Spleen (tissue), 13 donors: Measurements from ENCODE around the gene PRR29. TPM values are rescaled to one million over a fixed set of nuclear protein-coding genes. Genes with fewer than 3 reads are reported as not detected.

Experiments
- DNase-seq: peaks from one replicate; pipeline ENCODE4 v3.0.0-alpha.2; 2020
- H3K27ac ChIP-seq, 8 donors: fragments of 200-600 bp; sonication (generic) in 7 of 8; 1 replicate in 4 of 8; 2 replicates in 4 of 8; pipeline versions ENCODE4 v1.5.0 to v1.8.0; 2016 to 2021; ENCODE audit warnings: inconsistent platforms in 4 of 8, mild to moderate bottlenecking in 4 of 8, moderate library complexity in 1 of 8
- H3K27me3 ChIP-seq, 7 donors: fragments of 200-600 bp; sonication (generic) in 6 of 7; replicated peaks in 1 of 7; 1 replicate in 4 of 7; 2 replicates in 3 of 7; pipeline versions ENCODE4 v1.5.0 to v1.8.0; 2016 to 2021; ENCODE audit warnings: inconsistent platforms in 3 of 7, mild to moderate bottlenecking in 1 of 7
- H3K36me3 ChIP-seq, 6 donors: fragments of 200-600 bp; sonication (generic) in 5 of 6; 1 replicate in 4 of 6; 2 replicates in 2 of 6; pipeline versions ENCODE4 v1.5.0 to v1.8.0; 2016 to 2021; ENCODE audit warnings: inconsistent platforms in 2 of 6
- H3K4me1 ChIP-seq, 6 donors: fragments of 200-600 bp; sonication (generic) in 5 of 6; 1 replicate in 3 of 6; 2 replicates in 3 of 6; pipeline versions ENCODE4 v1.5.0 to v1.8.0; 2016 to 2021; ENCODE audit warnings: inconsistent platforms in 3 of 6
- H3K4me3 ChIP-seq, 8 donors: fragments of 200-600 bp; sonication (generic) in 7 of 8; 1 replicate in 4 of 8; 2 replicates in 4 of 8; pipeline versions ENCODE4 v1.5.0 to v1.8.0; 2016 to 2021; ENCODE audit warnings: inconsistent platforms in 4 of 8, mild to moderate bottlenecking in 4 of 8, moderate library complexity in 2 of 8
- H3K9me3 ChIP-seq, 8 donors: fragments of 200-600 bp; sonication (generic) in 7 of 8; 1 replicate in 4 of 8; 2 replicates in 4 of 8; pipeline versions ENCODE4 v1.5.0 to v1.8.0; 2016 to 2021; ENCODE audit warnings: inconsistent platforms in 4 of 8
- CTCF ChIP-seq, 11 experiments: fragments of 200-600 bp in 7 of 11; fragments of 450-650 bp in 4 of 11; sonication (generic) in 4 of 11; IDR thresholded peaks in 8 of 11; conservative IDR thresholded peaks in 3 of 11; 1 replicate in 7 of 11; 2 replicates in 4 of 11; pipeline versions ENCODE4 v1.4.0 to v1.8.0; 2016 to 2021; ENCODE audit warnings: antibody characterized with exemption in 11 of 11, inconsistent platforms in 4 of 11, mild to moderate bottlenecking in 1 of 11
- POLR2A ChIP-seq, 3 donors: fragments of 450-650 bp; IDR thresholded peaks; one replicate each; pipeline ENCODE4 v1.5.1; 2017; ENCODE audit warnings: antibody characterized with exemption in 3 of 3, mild to moderate bottlenecking in 1 of 3
- POLR2AphosphoS5 ChIP-seq, 3 donors: sonication (generic); formaldehyde crosslinking; IDR thresholded peaks; one replicate each; pipeline ENCODE4 v1.5.1; 2017; ENCODE audit warnings: antibody characterized with exemption in 3 of 3
- WGBS, 5 donors: extraction: QIAGEN DNeasy Blood & Tissue Kit in 3 of 5; methylation state at CpG; one replicate each; pipeline versions ENCODE4 v1.1.5 to v1.1.7; 2013 to 2018; 5-methylcytosine and 5-hydroxymethylcytosine counted together
- intact Hi-C: fragments of 100-400 bp; cut with DNase I; formaldehyde crosslinking; loops from one replicate; pipeline ENCODE4 v1.15.0; 2023; ENCODE audit warnings: low total_unique reads
- long read RNA-seq, 2 donors: transcript quantifications; one replicate each; lab custom pipeline, GENCODE V29; 2026
- polyA plus RNA-seq, 3 donors: library from polyadenylated mRNA; stranded (reverse); fragments of 200-250 nt; gene quantifications; one replicate each; pipeline ENCODE4 v1.2.1, GENCODE V29; 2013
- total RNA-seq, 7 donors: library from RNA; depleted of rRNA in 3 of 7; stranded (reverse); fragments of >200 nt in 3 of 7; fragmentation: NEBNext Ultra II Directional in 4 of 7; extraction: Animal tissue kit (Norgen Biotek cat#: 25700) in 4 of 7; gene quantifications; one replicate each; pipeline versions ENCODE4 v1.1.0 to v1.2.1, GENCODE V29; 2016 to 2021
- donor health status: healthy with polysubstance abuse.
- donor health status: DM: no; HTN: no; CAD: no; lungs with moderate emphysema.
- donor health status: DM: no; HTN: no; CAD: no.
- donor health status: Bipolar disorder and iron deficiency.
- donor health status: healthy.
- donor health status: DM: no; HTN: no; CAD: no.
- donor health status: DM: yes; HTN: yes; CAD: no.

The PRR29 gene
- total RNA-seq (1 to 10 TPM; 1.6 to 9.1 (median 3.5) TPM), polyA plus RNA-seq (1 to 10 TPM in 1 of 3 donors, under 1 TPM in 2; 0.65 to 3.6 (median 0.73) TPM)
- long read RNA-seq, donor 1, transcript PRR29-206 (1 exons, 1,637 nt), result major isoform, 11 of 11 reads
- long read RNA-seq, donor 1, partial matches to known transcripts, result 0 of 11 reads
- long read RNA-seq, donor 1, other reads (novel, unspliced or antisense), result 0 of 11 reads
- long read RNA-seq, donor 2, transcript PRR29-206 (1 exons, 1,637 nt), result major isoform, 9 of 9 reads
- long read RNA-seq, donor 2, partial matches to known transcripts, result 0 of 9 reads
- long read RNA-seq, donor 2, other reads (novel, unspliced or antisense), result 0 of 9 reads

DNA sequence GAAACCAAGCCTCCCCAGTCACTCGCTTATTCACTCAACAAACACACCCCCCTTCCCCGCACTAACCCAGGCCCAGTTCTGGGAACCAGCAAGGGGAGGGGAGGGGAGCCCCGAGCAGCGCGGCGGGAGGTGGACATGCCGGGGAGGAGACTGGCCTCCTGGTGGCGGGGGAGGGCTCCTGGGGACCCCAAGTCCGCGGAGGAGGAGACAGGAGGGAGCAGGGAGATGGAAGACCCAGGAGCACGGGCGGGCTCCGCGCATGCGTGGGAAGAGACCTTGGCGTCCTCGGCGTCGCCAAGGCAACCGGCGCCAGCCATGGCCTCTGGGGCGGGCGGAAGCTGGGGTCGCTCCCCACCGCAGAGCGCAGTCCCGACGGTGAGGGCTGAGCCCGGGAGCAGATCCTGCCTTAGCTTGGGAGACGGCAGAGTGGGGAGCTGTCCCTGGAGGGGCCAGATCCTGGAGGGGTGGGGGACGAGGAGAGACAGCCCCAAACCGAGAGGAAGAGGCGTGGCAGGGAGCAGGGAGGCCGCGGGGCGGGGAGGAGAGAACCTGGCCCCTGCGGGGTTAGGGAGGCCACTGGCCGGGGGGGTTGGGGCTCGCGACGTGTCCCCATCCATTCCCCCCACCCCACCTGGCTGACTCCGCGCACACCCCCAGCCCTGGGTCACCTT, at the start of gene PRR29:
TSS of gene PRR29 (plus strand) at position 302 of the 671 bp plus-strand sequence. CDS start at position 316, 14 bp downstream.
- peak in 1 of 11 experiments; percentile 5 for TF ChIP-seq CTCF (IDR thresholded peaks at IDR 0.05 in 8 of 11, conservative IDR thresholded peaks at IDR 0.05 in 3 of 11)
- TF ChIP-seq POLR2A (IDR thresholded peaks at IDR 0.05), result no peak
- TF ChIP-seq POLR2AphosphoS5 (IDR thresholded peaks at IDR 0.05), result peak; percentile 80 to 88 (median 87)
- WGBS, 5 donors, result 0 to 1% (median 1%) methylated on average over 12 to 43 of the region's 43 CpGs
- H3K27ac ChIP-seq, result peak within 1 kb of the TSS in 7 of 8 donors; percentile 35 to 82 (median 73)
- peak within 1 kb of the TSS; percentile 60 to 82 (median 72) for H3K4me3 ChIP-seq
- intact Hi-C loops, result no loop called here
- H3K9me3 ChIP-seq, result no peaks in the 10 kb centered on the region
- peaks cover 0 to 26% (median 0%) of the 10 kb centered on the region in 7 donors for H3K27me3 ChIP-seq
- H3K36me3 ChIP-seq, result peaks cover 0 to 18% (median 11%) of the 10 kb centered on the region in 6 donors
- DNase-seq, result peak; percentile 93
- peaks cover 8 to 76% (median 55%) of the 10 kb centered on the region in 6 donors for H3K4me1 ChIP-seq

DNA sequence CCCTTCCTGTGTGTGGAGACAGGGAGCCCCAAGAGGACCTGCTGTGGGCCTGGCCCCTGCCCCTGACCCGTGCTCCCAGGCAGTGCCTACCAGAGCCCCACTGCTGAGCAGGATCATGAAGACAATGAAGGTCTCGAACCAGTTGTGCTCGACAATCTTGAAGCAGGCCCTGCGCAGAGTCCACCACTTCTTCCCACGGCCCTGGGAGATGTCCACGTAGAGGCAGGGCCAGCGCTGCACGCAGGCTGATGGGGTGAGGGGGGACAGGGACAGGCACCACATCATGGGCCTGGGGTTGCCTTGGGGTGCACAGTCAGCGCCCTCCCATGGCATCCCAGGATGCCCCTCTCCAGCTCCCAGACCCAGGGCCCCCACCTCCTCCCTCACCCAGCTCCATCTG, 49.6 kb upstream of the PRR29 start:
- no peaks in the 10 kb centered on the region for H3K27me3 ChIP-seq
- no peak overlapping the region for H3K27ac ChIP-seq
- DNase-seq, result peak; percentile 66
- peaks cover 11 to 84% (median 38%) of the 10 kb centered on the region in 6 donors for H3K4me1 ChIP-seq
- no peak overlapping the region for H3K4me3 ChIP-seq
- WGBS, 5 donors, result 93 to 95% (median 95%) methylated on average over 9 of the region's 9 CpGs
- TF ChIP-seq POLR2AphosphoS5 (IDR thresholded peaks at IDR 0.05) (no peak), CTCF (IDR thresholded peaks at IDR 0.05 in 8 of 11, conservative IDR thresholded peaks at IDR 0.05 in 3 of 11) (no peak), POLR2A (IDR thresholded peaks at IDR 0.05) (no peak)
- H3K36me3 ChIP-seq, result no peaks in the 10 kb centered on the region
- no peaks in the 10 kb centered on the region for H3K9me3 ChIP-seq
- intact Hi-C loops, result no loop called here

DNA sequence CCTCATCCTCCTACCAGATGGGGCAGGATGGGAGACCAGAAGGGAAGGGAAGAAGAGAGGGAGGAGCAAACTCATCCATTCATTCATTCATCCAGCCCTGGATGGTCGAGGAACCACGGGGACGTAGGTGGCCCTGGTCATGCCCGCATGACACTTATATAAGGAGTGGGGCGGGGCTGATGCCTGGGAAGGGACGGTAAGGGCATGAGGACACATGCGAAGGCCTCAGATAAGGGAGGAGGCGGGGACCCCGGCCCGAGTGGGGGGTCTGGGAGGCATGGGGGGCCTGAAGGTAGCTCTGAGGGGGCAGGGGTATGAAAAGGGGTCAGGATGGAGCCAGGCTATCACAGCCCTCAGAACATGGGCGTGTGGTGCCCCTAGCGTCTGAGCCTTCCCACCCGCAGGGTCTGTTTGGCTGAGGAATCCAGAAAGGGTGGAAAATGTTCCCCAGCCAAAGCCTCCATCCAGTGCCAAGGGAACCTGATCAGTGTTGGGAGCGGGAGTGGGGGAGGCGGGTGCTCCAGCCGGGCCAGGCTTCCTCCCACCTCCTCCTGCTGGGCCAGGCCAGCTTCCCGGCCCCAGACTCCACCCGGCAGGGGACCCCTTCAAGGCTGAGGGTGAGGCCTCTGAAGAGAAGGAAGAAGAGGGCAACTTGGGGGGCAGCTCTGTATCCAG, 48.4 kb upstream of the PRR29 start:
- no peaks in the 10 kb centered on the region for H3K9me3 ChIP-seq
- 77 to 91% (median 87%) methylated on average over 17 to 18 of the region's 18 CpGs for WGBS, 5 donors
- no peaks in the 10 kb centered on the region for H3K36me3 ChIP-seq
- intact Hi-C loops, result no loop called here
- peaks cover 18 to 94% (median 49%) of the 10 kb centered on the region in 6 donors for H3K4me1 ChIP-seq
- no peak for DNase-seq
- H3K27me3 ChIP-seq, result no peaks in the 10 kb centered on the region
- no peak overlapping the region for H3K27ac ChIP-seq
- no peak overlapping the region for H3K4me3 ChIP-seq
- TF ChIP-seq POLR2AphosphoS5 (IDR thresholded peaks at IDR 0.05) (no peak), CTCF (IDR thresholded peaks at IDR 0.05 in 8 of 11, conservative IDR thresholded peaks at IDR 0.05 in 3 of 11) (no peak), POLR2A (IDR thresholded peaks at IDR 0.05) (no peak)
